Right forelimb (tissue), 1 donor: ENCODE data around the gene GBGT1.
"Not testable (repeated sequence)": the region's sequence is repeated elsewhere in the genome, so short reads cannot be mapped to it uniquely, and the experiment has no call there.

ENCODE experiments used
- DNase-seq: peaks from one replicate; pipeline ENCODE4 v3.0.0-alpha.2; 2018

GBGT1 gene

DNA sequence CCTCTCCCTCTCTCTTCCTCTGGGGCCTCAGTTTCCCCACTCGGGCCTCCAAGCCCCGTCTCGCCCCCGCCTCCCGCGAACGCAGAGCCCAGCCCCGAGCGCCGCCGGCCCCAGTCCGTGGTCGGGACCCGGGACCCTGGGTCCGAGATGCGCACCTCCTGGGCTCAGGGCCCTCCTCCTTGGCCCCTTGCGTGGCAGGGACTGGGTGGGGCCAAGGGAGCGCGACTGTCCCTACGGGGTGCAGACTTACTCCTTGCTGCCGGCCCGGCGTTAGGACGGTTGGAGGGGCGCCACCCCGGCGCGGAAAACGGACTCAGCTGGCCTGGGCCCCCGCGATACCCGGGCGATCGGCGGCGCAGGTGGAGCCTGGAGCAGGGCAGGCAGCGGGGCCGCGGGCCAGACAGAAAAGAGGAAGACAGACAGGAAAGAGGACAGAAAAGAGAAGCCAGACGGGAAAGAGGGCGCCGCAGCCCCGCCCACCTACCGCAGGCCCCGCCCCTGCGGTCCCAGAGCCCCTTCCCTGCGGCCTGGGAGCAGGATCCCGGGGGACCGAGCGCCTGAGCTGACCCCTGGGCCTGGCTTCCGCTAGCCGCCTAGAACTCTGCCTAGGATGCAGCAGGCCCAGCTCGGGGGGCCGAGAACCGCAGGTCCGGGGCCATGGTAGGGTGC is at the start of gene GBGT1:
Gene GBGT1 (minus strand): TSS at position 411 of the 669 bp plus-strand sequence. CDS start 1,502 bp downstream, outside the sequence.
- no peak for DNase-seq

DNA sequence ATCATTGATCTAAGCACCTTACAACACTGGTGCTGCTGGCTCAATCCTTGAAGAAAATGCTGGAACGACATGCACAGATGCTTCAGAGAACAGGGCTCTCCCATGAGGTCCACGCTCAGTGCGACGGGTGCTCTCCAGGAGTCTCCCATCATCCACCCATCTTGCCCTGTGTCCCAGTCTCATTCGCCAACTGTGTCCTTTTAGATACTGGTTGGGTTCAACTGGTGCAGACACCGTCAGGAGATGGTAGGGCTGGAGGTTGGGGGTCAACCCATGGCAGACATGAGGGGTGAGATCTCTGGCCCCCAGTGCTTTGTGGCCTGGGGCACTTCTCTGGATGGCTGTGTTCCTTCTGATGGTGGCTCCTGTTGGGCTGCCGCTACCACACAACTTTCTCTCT is 46.9 kb upstream of the GBGT1 start:
- no peak for DNase-seq

DNA sequence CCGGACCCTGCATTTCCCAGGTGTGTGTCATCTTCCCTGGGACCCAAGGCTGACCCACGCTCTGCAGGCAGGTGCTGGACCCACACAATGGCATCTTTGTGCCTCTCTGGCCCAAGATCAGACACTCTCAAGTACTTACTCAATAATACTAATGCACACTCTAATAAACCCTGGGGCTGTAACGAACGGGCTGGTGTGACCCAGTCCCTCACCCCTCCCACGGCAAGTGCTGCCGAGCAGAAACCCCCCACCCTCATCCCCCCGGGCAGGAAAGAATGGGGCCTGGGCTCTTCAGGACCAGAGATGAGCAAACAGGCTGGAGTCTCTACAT is 46.5 kb upstream of the GBGT1 start:
- DNase-seq, result no peak

GRCh38 chr9:133209327-133210201 is 45.9 kb upstream of the GBGT1 start:
- DNase-seq, result not testable (repeated sequence)

DNA sequence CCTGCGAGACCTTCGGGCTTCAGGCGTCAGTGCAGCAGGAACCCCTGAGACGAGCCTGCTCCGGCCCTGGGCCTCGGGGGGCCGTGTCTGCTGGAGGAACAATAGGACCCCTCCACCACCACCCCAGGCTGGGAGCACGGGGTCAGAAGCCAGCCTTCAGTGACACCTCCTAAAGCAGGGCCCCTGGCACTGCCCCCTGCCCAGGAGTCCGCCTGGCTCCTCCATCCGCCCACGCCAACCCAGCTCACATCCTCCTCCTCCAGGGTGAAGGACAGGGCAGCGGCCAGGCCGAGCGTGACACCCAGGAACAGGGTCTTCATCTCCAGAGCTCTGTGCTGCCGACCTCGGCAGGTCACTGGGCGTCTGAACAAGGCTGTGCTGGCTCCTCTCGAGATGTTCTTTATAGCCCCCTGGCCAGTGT is 45.2 kb upstream of the GBGT1 start, which contains the start of gene OBP2B:
Gene OBP2B (minus strand): TSS at position 371 of the 421 bp plus-strand sequence. CDS start 51 bp downstream, at position 320.
- not testable (repeated sequence) for DNase-seq

- DNase-seq, result not testable (repeated sequence)
These were observed 44.6 kb upstream of the GBGT1 start for GRCh38 chr9:133208171-133208879.

DNA sequence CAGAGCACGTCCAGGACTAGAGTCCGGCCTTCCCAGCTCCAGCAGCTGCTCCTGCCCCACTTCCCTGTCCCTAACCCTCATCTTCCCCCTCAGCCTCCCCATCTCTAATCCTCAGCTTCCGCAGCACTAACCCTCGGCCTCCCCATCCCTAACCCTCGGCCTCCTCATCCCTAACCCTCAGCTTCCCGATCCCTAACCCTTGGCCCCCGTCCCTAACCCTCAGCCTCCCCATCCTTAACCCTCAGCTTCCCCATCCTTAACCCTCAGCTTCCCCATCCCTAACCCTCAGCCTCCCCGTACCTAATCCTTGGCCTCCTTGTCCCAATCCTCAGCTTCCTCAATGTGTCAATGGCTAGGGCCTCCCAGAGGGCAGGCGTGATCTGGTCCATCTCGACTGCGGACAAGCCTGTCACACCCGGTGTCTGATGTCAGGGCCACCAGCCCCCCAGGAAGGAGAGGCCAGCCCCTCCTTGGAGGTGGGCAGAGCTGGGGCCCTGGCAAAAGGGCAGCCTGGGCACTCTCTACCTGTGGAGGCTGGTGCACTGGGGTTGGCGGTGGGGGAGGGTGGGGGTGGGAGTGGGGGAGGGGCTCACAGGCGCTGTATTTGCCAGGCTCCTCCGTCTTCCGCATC is 43.9 kb upstream of the GBGT1 start:
- DNase-seq, result no peak

DNA sequence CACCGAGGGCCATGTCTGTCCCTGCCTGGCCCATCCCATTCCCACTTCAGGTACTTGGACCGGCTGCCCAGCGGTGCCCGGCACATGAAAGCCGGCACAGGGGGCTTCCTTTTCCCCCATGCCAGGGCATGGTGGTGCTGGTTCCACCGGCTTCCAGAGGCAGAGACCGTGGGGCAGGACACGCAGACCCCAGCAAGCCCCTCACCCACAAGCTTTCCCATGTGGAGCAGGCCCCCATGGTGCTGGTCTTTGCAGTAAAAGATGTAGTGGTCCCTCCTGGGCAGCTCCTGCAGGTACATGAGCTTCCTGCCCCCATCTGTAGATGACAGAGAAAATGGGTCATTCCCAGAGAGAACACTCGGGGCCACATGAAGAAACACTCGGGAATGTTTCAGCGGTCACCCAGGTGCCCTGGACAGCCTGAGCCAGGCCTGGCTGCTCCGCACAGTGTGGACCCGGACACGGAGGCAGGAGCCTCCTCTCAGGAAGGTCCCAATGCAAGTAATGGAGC is 43.4 kb upstream of the GBGT1 start:
- DNase-seq, result no peak

DNA sequence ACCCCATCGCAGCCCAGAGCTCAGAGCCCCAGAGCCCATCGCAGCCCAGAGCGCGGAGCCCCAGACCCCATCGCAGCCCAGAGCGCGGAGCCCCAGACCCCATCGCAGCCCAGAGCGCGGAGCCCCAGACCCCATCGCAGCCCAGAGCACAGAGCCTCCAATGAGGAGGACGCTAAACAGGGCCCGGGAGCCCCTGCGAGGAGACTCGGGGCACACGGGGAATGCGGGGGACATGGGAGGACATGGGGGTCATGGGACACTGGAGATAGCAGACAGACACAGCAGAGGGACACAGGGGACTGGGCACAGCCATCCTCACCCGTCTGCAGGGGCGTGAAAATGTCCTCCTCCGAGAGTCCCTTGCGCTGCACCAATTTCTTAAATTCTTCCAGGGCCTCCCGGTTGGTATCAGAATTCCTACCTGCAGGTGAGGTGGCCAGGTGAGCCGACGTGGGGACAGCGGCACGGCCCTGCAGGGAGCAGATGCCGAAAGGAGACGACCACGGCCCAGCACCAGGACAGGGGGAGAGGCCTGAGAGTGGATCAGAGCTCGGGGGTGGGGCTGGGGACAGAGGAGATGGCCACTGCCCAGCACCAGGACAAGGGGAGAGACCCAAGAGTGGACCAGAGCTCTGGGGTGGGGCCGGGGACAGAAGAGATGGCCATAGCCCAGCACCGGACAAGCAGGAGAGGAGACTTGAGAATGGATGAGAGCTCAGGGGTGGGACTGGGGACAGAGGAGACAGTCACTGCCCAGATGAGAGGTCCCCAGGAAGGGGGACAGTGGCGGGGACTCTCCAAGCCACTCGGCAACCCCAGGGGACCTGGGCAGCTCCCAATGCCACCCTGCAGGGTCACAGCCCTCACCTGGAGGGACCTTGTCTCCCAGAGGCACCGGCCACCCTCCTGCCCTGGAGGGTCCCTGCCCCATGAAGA is 42.5 kb upstream of the GBGT1 start:
- no peak for DNase-seq

GRCh38 chr9:133205481-133205887 is 41.8 kb upstream of the GBGT1 start:
- not testable (repeated sequence) for DNase-seq

- DNase-seq, result no peak
These were observed 41.3 kb upstream of the GBGT1 start for GRCh38 chr9:133204993-133205336.

DNA sequence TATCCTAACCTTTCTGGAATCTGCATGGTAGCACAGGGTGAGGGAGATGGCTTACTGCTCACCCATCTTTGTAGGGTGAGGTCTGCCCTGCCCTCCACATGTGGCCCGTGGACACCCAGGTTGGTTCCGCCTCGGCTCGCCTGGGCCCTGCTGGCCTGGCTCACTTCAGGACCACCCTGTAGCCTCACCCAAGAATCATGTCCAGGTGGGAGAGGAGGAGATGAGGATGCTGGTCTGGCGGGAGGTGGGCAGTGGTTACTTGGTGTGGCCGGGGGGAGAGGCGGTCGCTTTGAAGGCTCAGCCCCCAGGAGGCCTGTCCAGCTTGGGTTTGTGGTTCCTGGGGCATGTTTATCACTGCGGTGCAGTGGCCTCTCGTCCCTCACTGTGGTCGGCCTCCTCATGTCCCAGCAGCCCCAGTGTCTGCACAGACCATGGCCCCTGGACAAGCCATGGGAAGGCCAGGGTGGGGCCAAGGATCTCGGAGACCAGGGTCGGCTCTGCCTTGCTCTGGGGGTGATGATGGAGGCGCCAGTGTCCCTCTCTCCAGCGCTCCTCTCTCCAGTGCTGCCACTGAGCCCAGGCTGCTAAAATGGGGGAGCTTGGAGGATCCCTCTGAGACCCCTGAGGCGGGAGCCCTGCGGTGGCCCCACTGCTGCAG is 40.8 kb upstream of the GBGT1 start:
- no peak for DNase-seq

- DNase-seq, result no peak
These were observed 39.9 kb upstream of the GBGT1 start for GRCh38 chr9:133203506-133204075.

GRCh38 chr9:133202688-133203453 is 39.2 kb upstream of the GBGT1 start:
- DNase-seq, result no peak

DNA sequence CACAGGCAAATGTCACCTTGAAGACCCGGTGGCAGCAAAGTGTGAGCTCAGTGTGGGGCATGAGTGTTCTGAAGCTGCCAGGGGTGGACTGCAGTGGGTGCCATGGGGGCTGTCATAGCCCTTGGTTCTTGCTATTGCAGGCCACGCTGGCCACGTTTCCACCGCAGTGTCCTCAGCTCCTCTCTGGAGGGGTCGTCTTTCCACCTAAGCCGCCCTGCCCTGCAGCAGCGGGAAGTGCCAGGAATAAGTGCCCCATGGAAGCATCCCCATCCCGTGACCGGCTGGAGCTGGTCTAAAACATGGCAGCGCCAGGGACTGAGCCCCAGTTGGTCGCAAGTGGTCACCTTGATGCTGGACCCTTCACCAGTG is 38.4 kb upstream of the GBGT1 start:
- DNase-seq, result no peak

- DNase-seq, result no peak
These were observed 37.9 kb upstream of the GBGT1 start for GRCh38 chr9:133201424-133202144.

GRCh38 chr9:133200631-133201030 is 36.9 kb upstream of the GBGT1 start:
- DNase-seq, result no peak

- no peak for DNase-seq
These were observed 36.1 kb upstream of the GBGT1 start for GRCh38 chr9:133199648-133200321.

GRCh38 chr9:133195029-133195428 is 31.3 kb upstream of the GBGT1 start:
- DNase-seq, result no peak
